Esophagus (tissue), 2 donors: ENCODE measurements around the gene HTRA3. TPM values are rescaled to one million over a fixed set of nuclear protein-coding genes. Genes with fewer than 3 reads are reported as not detected.
A peak's percentile ranks its signal among the peaks of the same experiment; 100 is the strongest.

Source experiments
- H3K27ac ChIP-seq, 2 donors: one replicate each; pipeline ENCODE4 v1.5.1; 2013; ENCODE audit warnings: low read depth in 2 of 2, mild to moderate bottlenecking in 2 of 2, inconsistent platforms in 1 of 2, low read length in 1 of 2, moderate library complexity in 1 of 2
- H3K27me3 ChIP-seq, 2 donors: one replicate each; pipeline ENCODE4 v1.6.1; 2013; ENCODE audit warnings: low read length in 2 of 2, control low read depth in 1 of 2, mild to moderate bottlenecking in 1 of 2; ENCODE audit not compliant: insufficient read depth in 2 of 2, control insufficient read depth in 1 of 2
- H3K36me3 ChIP-seq, 2 donors: one replicate each; pipeline ENCODE4 v1.6.1; 2013; ENCODE audit warnings: low read length in 1 of 2; ENCODE audit not compliant: control insufficient read depth in 2 of 2, insufficient read depth in 2 of 2
- H3K4me1 ChIP-seq, 2 donors: one replicate each; pipeline ENCODE4 v1.6.1; 2013; ENCODE audit warnings: low read length in 1 of 2; ENCODE audit not compliant: control insufficient read depth in 2 of 2, insufficient read depth in 2 of 2
- H3K4me3 ChIP-seq, 2 donors: one replicate each; pipeline ENCODE4 v1.5.1; 2013; ENCODE audit warnings: low read length in 2 of 2, mild to moderate bottlenecking in 2 of 2, low read depth in 1 of 2, moderate library complexity in 1 of 2
- H3K9me3 ChIP-seq, 2 donors: one replicate each; pipeline ENCODE4 v1.6.1; 2013; ENCODE audit warnings: mild to moderate bottlenecking in 2 of 2, low read depth in 1 of 2, low read length in 1 of 2, moderate library complexity in 1 of 2; ENCODE audit not compliant: control insufficient read depth in 2 of 2, insufficient read depth in 1 of 2
- WGBS, 2 donors: extraction: QIAGEN DNeasy Blood & Tissue Kit; methylation state at CpG; one replicate each; pipeline ENCODE4 v1.1.7; 2013; 5-methylcytosine and 5-hydroxymethylcytosine counted together
- polyA plus RNA-seq, 2 donors: library from polyadenylated mRNA; stranded (reverse); fragments of 200-250 nt; gene quantifications; one replicate each; pipeline ENCODE4 v1.2.3, GENCODE V29; 2013
- donor health status: healthy with polysubstance abuse.
- donor health status: Bipolar disorder and iron deficiency.

Gene HTRA3
- polyA plus RNA-seq, 2 donors = 1.4 to 3.4 TPM

DNA sequence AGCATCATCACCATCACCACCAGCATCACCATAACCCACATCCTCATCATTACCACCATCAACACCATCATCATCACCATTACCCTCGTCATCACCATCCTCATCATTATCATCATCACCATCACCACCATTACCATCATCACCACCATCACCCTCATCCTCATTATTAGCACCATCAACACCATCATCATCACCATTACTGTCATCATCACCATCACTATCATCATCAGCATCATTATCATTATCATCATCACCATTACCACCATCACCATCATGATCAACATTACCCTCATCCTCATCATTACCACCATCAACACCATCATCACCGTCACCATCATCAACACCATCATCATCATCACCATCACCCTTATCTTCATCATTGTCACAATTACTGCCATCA is 51.7 kb downstream of the HTRA3 start:
- Histone ChIP-seq H3K27ac (no peak overlapping the region), H3K9me3 (peaks cover 0 to 3% of the 10 kb centered on the region in 2 donors), H3K4me3 (no peak overlapping the region), H3K36me3 (no peaks in the 10 kb centered on the region), H3K4me1 (peaks cover 0 to 7% of the 10 kb centered on the region in 2 donors), H3K27me3 (no peaks in the 10 kb centered on the region)
- 92 to 97% methylated on average over 2 of the region's 2 CpGs for WGBS, 2 donors

DNA sequence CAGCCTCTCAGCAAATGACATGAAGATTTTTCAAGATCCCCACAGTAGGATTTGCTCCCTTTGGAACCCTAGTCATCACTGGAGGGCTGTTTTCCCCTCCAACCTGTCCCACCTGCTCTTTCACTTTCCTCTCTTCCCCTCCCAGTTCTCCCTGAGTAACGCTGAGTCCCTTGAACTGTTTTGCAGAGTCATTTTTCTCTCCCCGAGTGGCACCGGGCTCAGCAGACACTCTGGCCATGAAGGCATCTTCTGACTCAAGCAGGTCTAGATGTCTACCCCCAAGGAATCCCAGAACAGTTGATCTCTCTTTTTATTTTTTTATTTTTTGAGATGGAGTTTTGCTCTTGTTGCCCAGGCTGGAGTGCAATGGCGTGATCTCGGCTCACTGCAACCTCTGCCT is 52.2 kb downstream of the HTRA3 start:
- peaks cover 0 to 3% of the 10 kb centered on the region in 2 donors for H3K9me3 ChIP-seq
- H3K27me3 ChIP-seq = no peaks in the 10 kb centered on the region
- 75% methylated on average over 5 of the region's 5 CpGs for WGBS, 2 donors
- H3K4me1 ChIP-seq = peaks cover 0 to 7% of the 10 kb centered on the region in 2 donors
- H3K36me3 ChIP-seq = no peaks in the 10 kb centered on the region
- H3K4me3 ChIP-seq = no peak overlapping the region
- H3K27ac ChIP-seq = no peak overlapping the region

DNA sequence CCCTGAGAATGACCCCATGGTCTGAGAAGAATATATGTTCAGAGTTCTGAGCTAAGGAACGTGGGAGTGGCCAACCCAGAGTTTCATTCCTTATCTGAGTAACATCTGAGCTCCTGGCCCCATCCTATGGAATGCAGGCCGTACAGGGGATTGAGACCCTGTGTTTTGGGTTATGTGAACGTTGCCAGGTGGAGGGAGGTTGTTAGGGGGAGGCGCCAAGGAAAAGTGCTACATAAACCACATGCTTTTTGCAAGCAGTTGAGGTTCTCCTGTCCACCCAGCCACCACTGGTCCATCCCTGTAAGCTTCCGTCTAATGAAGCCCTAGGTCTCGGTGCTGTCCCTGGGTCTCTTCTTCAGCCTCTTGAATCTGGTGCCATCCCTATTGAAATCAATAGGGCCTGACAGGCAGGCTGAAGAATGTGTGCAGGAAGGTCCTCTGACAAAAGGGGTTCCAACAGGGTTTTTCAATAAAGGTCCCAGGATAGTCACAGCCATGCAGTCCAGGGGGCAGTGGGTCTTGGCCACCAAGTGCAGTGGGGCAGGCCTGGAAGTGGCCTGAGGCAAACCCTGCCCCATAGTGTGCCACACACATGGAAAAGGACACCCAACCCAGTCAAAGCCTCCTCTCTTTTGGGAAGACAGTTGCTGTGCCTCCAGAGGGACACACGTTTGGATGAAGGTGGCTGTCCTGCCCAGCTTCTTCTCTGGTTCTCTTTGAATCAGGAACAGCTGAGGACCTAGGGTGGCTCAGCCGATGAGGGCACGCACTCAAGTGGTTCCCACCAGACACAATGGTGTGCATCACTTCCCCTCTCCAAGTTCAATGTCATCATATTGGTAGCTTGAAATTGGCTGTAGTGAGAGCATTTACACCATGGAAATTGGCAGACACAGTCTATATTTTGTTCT is 53.5 kb downstream of the HTRA3 start:
- no peaks in the 10 kb centered on the region for H3K27me3 ChIP-seq
- 81 to 86% methylated on average over 9 of the region's 9 CpGs for WGBS, 2 donors

DNA sequence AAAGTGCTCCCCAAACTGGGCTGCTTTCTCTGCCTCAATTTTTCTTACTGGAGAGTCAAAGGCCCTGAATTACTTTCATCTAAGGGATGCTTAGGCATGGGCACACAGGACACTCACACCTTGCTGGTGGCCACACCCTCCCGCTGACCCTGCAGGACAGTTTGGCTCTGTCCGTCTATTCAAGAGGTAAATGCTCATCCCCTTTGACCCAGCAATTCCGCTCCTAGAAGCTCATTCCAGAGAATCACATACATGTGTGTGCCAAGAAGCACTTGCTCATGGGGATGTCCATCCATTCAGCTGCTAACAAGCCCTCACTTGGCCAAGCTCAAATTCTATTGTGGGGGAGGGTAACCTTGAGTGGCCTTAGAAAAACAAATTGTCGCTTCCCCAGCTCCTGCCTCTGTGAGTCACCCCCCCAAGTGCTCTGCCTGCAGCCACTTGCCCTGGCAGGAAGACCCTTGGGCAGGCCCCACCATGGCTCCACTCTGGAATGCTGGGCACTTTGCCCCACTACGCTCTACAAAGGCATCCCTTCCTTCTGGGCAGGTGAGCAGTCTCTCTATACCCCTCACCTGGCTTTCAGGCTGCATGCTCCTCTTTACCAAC is 54.5 kb downstream of the HTRA3 start:
- no peak overlapping the region for H3K4me3 ChIP-seq
- H3K27me3 ChIP-seq = no peaks in the 10 kb centered on the region
- peaks cover 0 to 7% of the 10 kb centered on the region in 2 donors for H3K4me1 ChIP-seq
- no peaks in the 10 kb centered on the region for H3K36me3 ChIP-seq
- peaks cover 0 to 3% of the 10 kb centered on the region in 2 donors for H3K9me3 ChIP-seq
- no peak overlapping the region for H3K27ac ChIP-seq
- 64 to 71% methylated on average over 5 of the region's 5 CpGs for WGBS, 2 donors

More for the DNA sequence above, 53.5 kb downstream of the HTRA3 start:
- Histone ChIP-seq H3K9me3 (peaks cover 0 to 3% of the 10 kb centered on the region in 2 donors), H3K36me3 (no peaks in the 10 kb centered on the region), H3K4me1 (peaks cover 0 to 7% of the 10 kb centered on the region in 2 donors), H3K4me3 (no peak overlapping the region), H3K27ac (no peak overlapping the region)

DNA sequence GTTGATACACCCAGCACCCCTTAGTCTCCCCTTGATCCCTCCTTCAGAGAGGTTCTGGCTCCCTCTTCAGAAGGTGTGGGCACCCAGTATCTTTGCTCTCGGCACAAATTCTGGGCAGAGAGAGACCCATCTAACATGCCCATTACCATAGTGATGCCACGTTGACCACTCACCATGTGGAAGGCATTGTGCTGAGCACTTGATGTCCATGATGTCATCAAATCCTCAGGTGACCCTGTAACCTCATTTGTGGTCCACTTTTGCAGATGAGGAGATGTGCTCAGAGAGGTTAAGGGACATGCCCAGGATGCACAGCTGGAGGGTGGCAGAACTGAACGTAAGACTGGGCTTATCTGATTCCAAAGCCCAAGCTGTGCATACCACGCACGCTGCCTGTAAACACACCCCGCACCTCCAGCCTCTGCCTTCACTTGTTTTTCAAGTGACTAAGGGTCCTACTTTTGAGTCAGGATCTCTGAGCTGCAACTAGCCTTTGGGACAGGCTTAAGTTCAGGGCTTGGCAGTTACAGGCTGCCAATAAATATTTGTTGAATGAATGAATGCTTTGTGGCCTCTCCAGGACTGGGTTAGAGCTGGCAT is 55.2 kb downstream of the HTRA3 start:
- Histone ChIP-seq H3K36me3 (no peaks in the 10 kb centered on the region), H3K4me1 (peaks cover 0 to 5% of the 10 kb centered on the region in 2 donors), H3K27ac (no peak overlapping the region), H3K27me3 (no peaks in the 10 kb centered on the region), H3K9me3 (peaks cover 0 to 3% of the 10 kb centered on the region in 2 donors), H3K4me3 (no peak overlapping the region)
- 63 to 68% methylated on average over 6 of the region's 6 CpGs for WGBS, 2 donors

DNA sequence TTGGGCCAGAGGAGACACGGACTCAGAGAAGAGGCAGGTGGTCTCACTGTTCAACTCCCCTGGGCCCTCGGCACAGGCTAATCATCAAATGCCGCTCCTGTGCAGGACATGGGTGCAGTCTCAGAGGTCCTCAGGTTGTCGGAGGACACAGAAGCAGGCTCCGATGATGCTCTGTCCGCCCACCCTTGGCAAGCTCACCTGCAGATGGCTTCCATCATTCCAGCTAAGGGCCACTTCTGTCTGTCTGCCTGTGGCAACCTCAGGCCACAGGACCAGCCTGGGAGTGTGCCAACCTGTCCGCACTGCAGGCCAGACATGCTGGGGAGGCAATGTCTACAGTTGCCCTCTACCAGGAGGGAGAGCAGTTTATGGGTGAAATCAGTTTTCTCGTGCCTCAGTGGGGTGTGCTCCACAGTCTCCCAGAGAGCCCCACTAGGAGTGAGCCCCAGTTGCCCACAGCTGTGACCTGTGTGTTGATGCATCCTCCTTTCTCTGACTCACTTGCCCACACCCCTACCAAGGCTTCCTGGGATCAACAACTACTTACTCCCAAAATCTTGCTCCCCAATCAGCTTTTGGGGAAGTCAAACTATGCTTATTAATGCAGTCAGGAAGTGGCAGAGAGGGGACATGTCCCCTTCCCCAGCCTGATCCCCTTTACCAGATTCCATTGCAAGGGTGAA is 55.9 kb downstream of the HTRA3 start:
- no peaks in the 10 kb centered on the region for H3K36me3 ChIP-seq
- H3K27me3 ChIP-seq = no peaks in the 10 kb centered on the region
- peaks cover 0 to 3% of the 10 kb centered on the region in 2 donors for H3K9me3 ChIP-seq
- H3K4me1 ChIP-seq = peaks cover 0 to under 1% of the 10 kb centered on the region in 2 donors
- WGBS, 2 donors = 80 to 81% methylated on average over 8 of the region's 8 CpGs
- no peak overlapping the region for H3K4me3 ChIP-seq
- H3K27ac ChIP-seq = peak overlapping the region in 1 of 2 donors; percentile 23

DNA sequence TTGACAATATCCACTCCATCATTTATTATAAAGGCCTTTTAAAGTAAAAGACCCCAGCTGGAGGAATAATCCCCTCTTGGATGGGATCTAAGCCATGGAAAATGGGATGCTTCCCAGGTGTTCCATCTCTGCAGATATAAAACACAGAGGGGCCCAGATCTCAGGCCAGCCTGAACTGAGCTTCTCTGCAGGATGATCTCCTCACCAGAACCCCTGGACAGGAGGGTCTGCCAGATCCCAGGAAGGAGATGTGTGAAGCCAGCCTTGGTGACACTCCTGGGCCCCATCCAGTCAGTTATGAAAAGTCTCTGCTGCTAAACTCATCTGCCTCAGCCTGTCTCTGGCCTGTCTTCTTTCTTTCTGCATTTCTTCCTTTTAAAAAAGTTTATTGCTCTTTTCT is 56.7 kb downstream of the HTRA3 start:
- Histone ChIP-seq H3K9me3 (peaks cover 0 to 3% of the 10 kb centered on the region in 2 donors), H3K27me3 (no peaks in the 10 kb centered on the region), H3K36me3 (no peaks in the 10 kb centered on the region), H3K4me3 (no peak overlapping the region), H3K4me1 (no peaks in the 10 kb centered on the region), H3K27ac (no peak overlapping the region)

DNA sequence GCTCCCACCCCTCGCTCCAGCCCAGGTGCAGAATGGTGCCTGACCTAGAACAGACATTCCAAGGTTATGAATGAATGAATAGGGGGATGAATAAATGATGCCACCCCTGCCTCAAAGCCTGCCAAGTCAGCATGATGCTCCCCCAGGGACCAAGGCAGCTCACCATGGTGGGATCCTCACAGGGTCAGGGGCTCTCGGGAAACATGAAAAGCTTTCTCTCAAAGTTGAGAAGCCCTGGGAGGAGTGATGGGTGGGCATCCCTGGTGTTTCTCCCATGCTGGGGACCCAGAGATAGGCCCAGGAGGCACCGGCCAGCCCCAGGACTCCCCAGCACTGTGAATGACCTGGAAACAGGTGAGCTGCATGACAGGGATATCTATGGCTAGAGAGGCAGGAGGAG is 58.9 kb downstream of the HTRA3 start:
- WGBS, 2 donors = 89 to 90% methylated on average over 3 of the region's 3 CpGs

DNA sequence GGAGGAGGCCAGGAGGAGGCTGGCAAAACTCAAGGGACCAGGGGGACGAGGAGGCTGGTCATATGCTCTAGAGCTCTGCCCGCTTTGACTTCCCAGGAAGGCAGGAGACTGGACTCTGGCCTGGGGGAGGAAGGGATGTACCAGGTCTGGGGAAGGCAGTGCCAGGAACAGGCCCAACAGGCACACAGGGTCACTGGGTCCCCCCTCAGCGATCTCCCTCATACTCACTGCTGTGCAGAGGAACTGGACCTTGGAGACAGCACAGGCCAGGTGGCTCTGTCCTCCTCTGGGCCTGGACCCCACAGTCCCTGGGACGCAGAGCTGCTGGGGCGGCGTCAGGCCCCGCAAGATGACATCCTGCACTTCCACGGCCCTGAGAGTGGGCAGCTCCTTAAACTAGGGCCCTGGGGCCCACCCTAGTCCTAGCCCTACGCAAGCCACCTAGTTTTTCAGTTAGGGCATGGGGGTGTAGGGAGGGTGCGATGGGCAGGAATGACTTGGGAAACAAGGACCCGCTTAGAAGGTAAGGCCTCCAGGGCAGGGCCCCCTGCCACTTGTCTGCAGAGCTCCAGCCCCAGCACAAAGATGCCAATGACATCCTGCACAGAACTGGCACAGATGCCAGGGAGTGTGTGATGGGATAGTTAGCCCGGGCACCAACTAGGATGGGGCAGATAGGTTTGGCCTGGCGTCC is 59.5 kb downstream of the HTRA3 start:
- Histone ChIP-seq H3K4me3 (no peak overlapping the region), H3K27me3 (no peaks in the 10 kb centered on the region), H3K9me3 (no peaks in the 10 kb centered on the region), H3K36me3 (no peaks in the 10 kb centered on the region), H3K4me1 (peaks cover 0 to 1% of the 10 kb centered on the region in 2 donors), H3K27ac (no peak overlapping the region)
- WGBS, 2 donors = 79 to 84% methylated on average over 13 of the region's 13 CpGs

More for the DNA sequence above, 58.9 kb downstream of the HTRA3 start:
- Histone ChIP-seq H3K4me3 (no peak overlapping the region), H3K4me1 (peaks cover 0 to 1% of the 10 kb centered on the region in 2 donors), H3K27ac (no peak overlapping the region), H3K27me3 (no peaks in the 10 kb centered on the region), H3K36me3 (no peaks in the 10 kb centered on the region), H3K9me3 (no peaks in the 10 kb centered on the region)
